HepG2 (cell line): ENCODE measurements around the gene CCDC97. TPM values are rescaled to one million over a fixed set of nuclear protein-coding genes. Genes with fewer than 3 reads are reported as not detected.

Experiments
- CHD4 ChIP-seq: fragments of 200-600 bp; sonication (generic); IDR thresholded peaks from 2 replicates; pipeline ENCODE4 v1.7.0; 2017; ENCODE audit warnings: mild to moderate bottlenecking, low read length, borderline replicate concordance
- FOXA3 ChIP-seq: IDR thresholded peaks from 2 replicates; pipeline ENCODE4 v1.6.1; 2016; ENCODE audit warnings: missing genetic modification reagents, missing compliant biosample characterization
- HNRNPLL ChIP-seq: fragments of 200-400 bp; formaldehyde crosslinking; IDR thresholded peaks from 2 replicates; pipeline ENCODE4 v1.6.1; 2017; ENCODE audit warnings: mild to moderate bottlenecking, low read depth, low read length; ENCODE audit not compliant: poor library complexity, severe bottlenecking
- KMT2B ChIP-seq: IDR thresholded peaks from 2 replicates; pipeline ENCODE4 v1.6.1; 2016; ENCODE audit warnings: missing genetic modification reagents, missing compliant biosample characterization
- NR2F6 ChIP-seq, 2 experiments: IDR thresholded peaks; 2 replicates each; pipeline ENCODE4 v1.6.1; 2016; ENCODE audit warnings: antibody characterized with exemption in 1 of 2, mild to moderate bottlenecking in 1 of 2
- ONECUT2 ChIP-seq: sonication (generic); formaldehyde crosslinking; IDR thresholded peaks from 2 replicates; pipeline ENCODE4 v1.4.0; 2020; ENCODE audit warnings: missing genetic modification reagents
- SRF ChIP-seq: IDR thresholded peaks from 2 replicates; pipeline ENCODE4 v1.6.1; 2011; ENCODE audit warnings: mild to moderate bottlenecking, low read depth, low read length, moderate library complexity
- SRY ChIP-seq: sonication (generic); formaldehyde crosslinking; IDR thresholded peaks from 2 replicates; pipeline ENCODE4 v1.8.0; 2022; ENCODE audit warnings: mild to moderate bottlenecking, missing genetic modification reagents
- ZFP1 ChIP-seq: IDR thresholded peaks from 2 replicates; pipeline ENCODE4 v1.6.1; 2016
- ZNF20 ChIP-seq: sonication (generic); formaldehyde crosslinking; IDR thresholded peaks from 2 replicates; pipeline ENCODE4 v1.4.0; 2020; ENCODE audit warnings: mild to moderate bottlenecking, moderate library complexity, missing genetic modification reagents
- ZNF33B ChIP-seq: sonication (generic); formaldehyde crosslinking; IDR thresholded peaks from 2 replicates; pipeline ENCODE4 v1.5.1; 2020; ENCODE audit warnings: mild to moderate bottlenecking, missing genetic modification reagents
- ZNF496 ChIP-seq: sonication (generic); formaldehyde crosslinking; IDR thresholded peaks from 2 replicates; pipeline ENCODE4 v1.8.1; 2023; ENCODE audit warnings: mild to moderate bottlenecking, moderate library complexity, missing genetic modification reagents; ENCODE audit not compliant: insufficient replicate concordance
- ZNF552 ChIP-seq: sonication (generic); formaldehyde crosslinking; IDR thresholded peaks from 2 replicates; pipeline ENCODE4 v1.9.0; 2022; ENCODE audit warnings: missing genetic modification reagents, mild to moderate bottlenecking, borderline replicate concordance
- ZNF563 ChIP-seq: sonication (generic); formaldehyde crosslinking; IDR thresholded peaks from 2 replicates; pipeline ENCODE4 v1.8.0; 2022; ENCODE audit warnings: mild to moderate bottlenecking, moderate library complexity, missing genetic modification reagents
- ZNF616 ChIP-seq: sonication (generic); formaldehyde crosslinking; IDR thresholded peaks from 2 replicates; pipeline ENCODE4 v1.5.0; 2020; ENCODE audit warnings: low read depth, mild to moderate bottlenecking, missing genetic modification reagents
- polyA plus RNA-seq, 8 experiments: library from polyadenylated mRNA; depleted of rRNA in 3 of 8; stranded (reverse) in 7 of 8; unstranded in 1 of 8; fragments of >200 nt; fragmentation: Illumina TruSeq in 4 of 8; extraction: Trizol in 4 of 8; gene quantifications; 2 replicates each; pipeline versions ENCODE4 v1.2.1 to v1.2.3, GENCODE V29; 2011 to 2016; ENCODE audit warnings: low read depth in 4 of 8, missing spikeins in 1 of 8, mixed read lengths in 1 of 8; ENCODE audit not compliant: insufficient read depth in 1 of 8
- total RNA-seq, 5 experiments: library from RNA; depleted of rRNA; stranded (reverse); fragments of >200 nt; fragmentation: Illumina TruSeq; extraction: Trizol; gene quantifications; 2 replicates each; pipeline ENCODE4 v1.2.3, GENCODE V29; 2016; ENCODE audit warnings: low read depth in 1 of 5
- TF ChIP-seq, protein P1 (sequence below): IDR thresholded peaks from 2 replicates; pipeline ENCODE4 v1.6.1; 2016
- TF ChIP-seq, protein P2 (sequence below): sonication (generic); formaldehyde crosslinking; IDR thresholded peaks from 2 replicates; pipeline ENCODE4 v1.4.0; 2020; ENCODE audit warnings: mild to moderate bottlenecking, missing genetic modification reagents
- TF ChIP-seq, protein P3 (sequence below): sonication (generic); formaldehyde crosslinking; IDR thresholded peaks from 2 replicates; pipeline ENCODE4 v1.5.0; 2020; ENCODE audit warnings: mild to moderate bottlenecking, missing genetic modification reagents
- TF ChIP-seq, protein P4 (sequence below): sonication (generic); formaldehyde crosslinking; IDR thresholded peaks from one replicate; pipeline ENCODE4 v1.5.1; 2020; ENCODE audit warnings: mild to moderate bottlenecking, missing genetic modification reagents; ENCODE audit errors: not compliant biosample characterization

CCDC97 gene
- total and polyA plus RNA-seq, 2 of the 13 experiments (the other 11 are each of a cell fraction or from before 2014, with no cell fraction given) = 6.2 to 7.3 TPM

DNA sequence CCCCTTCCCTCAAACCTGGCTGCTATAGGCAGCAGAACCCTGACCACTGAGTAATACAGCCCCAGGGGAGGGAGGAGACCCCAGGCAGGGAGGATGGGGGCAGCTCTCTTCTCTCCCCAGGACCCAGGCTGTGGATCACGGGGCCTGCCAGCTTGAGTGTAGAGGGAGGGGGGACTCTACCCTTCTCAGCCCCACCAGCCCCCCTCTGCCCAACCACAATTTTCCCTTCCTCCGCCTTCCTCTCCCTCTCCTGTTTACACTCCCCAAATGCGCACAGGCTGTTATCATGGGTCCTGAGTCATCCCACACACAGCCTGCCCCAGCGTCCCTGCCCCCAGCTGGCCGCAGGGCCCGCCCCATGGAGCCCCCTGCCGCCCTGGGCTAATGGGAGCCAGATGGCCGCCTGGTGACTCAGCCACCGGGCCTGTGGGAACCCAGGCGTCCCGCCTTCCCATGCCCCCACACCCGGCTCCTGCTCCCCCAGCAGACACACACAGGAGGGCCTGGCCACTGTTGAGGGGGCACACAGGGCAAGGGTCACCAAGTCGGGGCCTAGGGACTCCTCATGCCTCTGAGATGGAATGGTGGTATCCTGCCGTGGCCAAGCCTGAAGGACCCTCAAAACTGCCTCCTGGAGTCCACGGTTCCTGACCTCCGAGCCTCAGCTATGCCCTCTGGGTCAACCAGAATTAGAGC lies 13.6 kb downstream of the CCDC97 start (continued):
- TF ChIP-seq ZNF20 (CRISPR knock-in tag) (no peak), FOXA3 (CRISPR knock-in tag) (peak; percentile 90), KMT2B (CRISPR knock-in tag) (no peak), ZNF33B (CRISPR knock-in tag) (no peak), SRF (no peak), ONECUT2 (CRISPR knock-in tag) (no peak), CHD4 (no peak), ZNF563 (CRISPR knock-in tag) (no peak), ZNF496 (CRISPR knock-in tag) (no peak), ZNF552 (0 out of 2 replicates have a peak, but pooled peaks have one; percentile 44), ZNF616 (no peak), ZFP1 (CRISPR knock-in tag) (no peak), SRY (CRISPR knock-in tag) (no peak), NR2F6 (IDR thresholded peaks at IDR 0.05) (no peak), NR2F6 (CRISPR knock-in tag; IDR thresholded peaks at IDR 0.05) (peak; percentile 76), HNRNPLL (peak; percentile 45)
- TF ChIP-seq, protein P1, sequence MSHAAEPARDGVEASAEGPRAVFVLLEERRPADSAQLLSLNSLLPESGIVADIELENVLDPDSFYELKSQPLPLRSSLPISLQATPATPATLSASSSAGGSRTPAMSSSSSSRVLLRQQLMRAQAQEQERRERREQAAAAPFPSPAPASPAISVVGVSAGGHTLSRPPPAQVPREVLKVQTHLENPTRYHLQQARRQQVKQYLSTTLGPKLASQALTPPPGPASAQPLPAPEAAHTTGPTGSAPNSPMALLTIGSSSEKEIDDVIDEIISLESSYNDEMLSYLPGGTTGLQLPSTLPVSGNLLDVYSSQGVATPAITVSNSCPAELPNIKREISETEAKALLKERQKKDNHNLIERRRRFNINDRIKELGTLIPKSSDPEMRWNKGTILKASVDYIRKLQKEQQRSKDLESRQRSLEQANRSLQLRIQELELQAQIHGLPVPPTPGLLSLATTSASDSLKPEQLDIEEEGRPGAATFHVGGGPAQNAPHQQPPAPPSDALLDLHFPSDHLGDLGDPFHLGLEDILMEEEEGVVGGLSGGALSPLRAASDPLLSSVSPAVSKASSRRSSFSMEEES (CRISPR knock-in tag) = 0 out of 2 replicates have a peak, but pooled peaks have one; percentile 49
- TF ChIP-seq, protein P2, sequence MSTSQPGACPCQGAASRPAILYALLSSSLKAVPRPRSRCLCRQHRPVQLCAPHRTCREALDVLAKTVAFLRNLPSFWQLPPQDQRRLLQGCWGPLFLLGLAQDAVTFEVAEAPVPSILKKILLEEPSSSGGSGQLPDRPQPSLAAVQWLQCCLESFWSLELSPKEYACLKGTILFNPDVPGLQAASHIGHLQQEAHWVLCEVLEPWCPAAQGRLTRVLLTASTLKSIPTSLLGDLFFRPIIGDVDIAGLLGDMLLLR (CRISPR knock-in tag) = no peak
- TF ChIP-seq, protein P3, sequence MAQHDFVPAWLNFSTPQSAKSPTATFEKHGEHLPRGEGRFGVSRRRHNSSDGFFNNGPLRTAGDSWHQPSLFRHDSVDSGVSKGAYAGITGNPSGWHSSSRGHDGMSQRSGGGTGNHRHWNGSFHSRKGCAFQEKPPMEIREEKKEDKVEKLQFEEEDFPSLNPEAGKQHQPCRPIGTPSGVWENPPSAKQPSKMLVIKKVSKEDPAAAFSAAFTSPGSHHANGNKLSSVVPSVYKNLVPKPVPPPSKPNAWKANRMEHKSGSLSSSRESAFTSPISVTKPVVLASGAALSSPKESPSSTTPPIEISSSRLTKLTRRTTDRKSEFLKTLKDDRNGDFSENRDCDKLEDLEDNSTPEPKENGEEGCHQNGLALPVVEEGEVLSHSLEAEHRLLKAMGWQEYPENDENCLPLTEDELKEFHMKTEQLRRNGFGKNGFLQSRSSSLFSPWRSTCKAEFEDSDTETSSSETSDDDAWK (CRISPR knock-in tag) = no peak
- TF ChIP-seq, protein P4, sequence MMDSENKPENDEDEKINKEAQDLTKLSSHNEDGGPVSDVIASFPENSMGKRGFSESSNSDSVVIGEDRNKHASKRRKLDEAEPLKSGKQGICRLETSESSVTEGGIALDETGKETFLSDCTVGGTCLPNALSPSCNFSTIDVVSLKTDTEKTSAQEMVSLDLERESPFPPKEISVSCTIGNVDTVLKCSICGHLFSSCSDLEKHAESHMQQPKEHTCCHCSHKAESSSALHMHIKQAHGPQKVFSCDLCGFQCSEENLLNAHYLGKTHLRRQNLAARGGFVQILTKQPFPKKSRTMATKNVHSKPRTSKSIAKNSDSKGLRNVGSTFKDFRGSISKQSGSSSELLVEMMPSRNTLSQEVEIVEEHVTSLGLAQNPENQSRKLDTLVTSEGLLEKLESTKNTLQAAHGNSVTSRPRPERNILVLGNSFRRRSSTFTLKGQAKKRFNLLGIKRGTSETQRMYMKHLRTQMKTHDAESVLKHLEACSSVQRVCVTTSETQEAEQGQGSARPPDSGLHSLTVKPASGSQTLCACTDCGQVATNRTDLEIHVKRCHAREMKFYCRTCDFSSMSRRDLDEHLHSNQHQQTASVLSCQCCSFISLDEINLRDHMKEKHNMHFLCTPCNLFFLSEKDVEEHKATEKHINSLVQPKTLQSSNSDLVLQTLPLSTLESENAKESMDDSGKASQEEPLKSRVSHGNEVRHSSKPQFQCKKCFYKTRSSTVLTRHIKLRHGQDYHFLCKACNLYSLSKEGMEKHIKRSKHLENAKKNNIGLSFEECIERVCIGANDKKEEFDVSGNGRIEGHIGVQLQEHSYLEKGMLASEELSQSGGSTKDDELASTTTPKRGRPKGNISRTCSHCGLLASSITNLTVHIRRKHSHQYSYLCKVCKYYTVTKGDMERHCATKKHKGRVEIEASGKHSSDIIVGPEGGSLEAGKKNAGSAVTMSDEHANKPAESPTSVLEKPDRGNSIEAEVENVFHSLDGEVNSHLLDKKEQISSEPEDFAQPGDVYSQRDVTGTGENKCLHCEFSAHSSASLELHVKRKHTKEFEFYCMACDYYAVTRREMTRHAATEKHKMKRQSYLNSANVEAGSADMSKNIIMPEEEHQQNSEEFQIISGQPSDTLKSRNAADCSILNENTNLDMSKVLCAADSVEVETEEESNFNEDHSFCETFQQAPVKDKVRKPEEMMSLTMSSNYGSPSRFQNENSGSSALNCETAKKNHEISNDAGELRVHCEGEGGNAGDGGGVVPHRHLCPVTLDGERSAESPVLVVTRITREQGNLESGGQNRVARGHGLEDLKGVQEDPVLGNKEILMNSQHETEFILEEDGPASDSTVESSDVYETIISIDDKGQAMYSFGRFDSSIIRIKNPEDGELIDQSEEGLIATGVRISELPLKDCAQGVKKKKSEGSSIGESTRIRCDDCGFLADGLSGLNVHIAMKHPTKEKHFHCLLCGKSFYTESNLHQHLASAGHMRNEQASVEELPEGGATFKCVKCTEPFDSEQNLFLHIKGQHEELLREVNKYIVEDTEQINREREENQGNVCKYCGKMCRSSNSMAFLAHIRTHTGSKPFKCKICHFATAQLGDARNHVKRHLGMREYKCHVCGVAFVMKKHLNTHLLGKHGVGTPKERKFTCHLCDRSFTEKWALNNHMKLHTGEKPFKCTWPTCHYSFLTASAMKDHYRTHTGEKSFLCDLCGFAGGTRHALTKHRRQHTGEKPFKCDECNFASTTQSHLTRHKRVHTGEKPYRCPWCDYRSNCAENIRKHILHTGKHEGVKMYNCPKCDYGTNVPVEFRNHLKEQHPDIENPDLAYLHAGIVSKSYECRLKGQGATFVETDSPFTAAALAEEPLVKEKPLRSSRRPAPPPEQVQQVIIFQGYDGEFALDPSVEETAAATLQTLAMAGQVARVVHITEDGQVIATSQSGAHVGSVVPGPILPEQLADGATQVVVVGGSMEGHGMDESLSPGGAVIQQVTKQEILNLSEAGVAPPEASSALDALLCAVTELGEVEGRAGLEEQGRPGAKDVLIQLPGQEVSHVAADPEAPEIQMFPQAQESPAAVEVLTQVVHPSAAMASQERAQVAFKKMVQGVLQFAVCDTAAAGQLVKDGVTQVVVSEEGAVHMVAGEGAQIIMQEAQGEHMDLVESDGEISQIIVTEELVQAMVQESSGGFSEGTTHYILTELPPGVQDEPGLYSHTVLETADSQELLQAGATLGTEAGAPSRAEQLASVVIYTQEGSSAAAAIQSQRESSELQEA (CRISPR knock-in tag) = no peak
